Gastroesophageal sphincter (tissue), 3 donors: ENCODE data around the gene SERPINI1.

ENCODE experiments used
- CTCF ChIP-seq, 4 experiments: fragments of 200-600 bp in 2 of 4; fragments of 450-650 bp in 2 of 4; sonication (generic) in 1 of 4; IDR thresholded peaks; one replicate each; pipeline ENCODE4 v1.5.1; 2017 to 2019; ENCODE audit warnings: antibody characterized with exemption in 4 of 4, mild to moderate bottlenecking in 2 of 4, moderate library complexity in 2 of 4
- EP300 ChIP-seq: sonication (generic); formaldehyde crosslinking; IDR thresholded peaks from one replicate; pipeline ENCODE4 v1.6.1; 2017; ENCODE audit warnings: antibody characterized with exemption, mild to moderate bottlenecking
- POLR2A ChIP-seq, 2 donors: fragments of 450-650 bp; IDR thresholded peaks; one replicate each; pipeline ENCODE4 v1.6.1; 2017; ENCODE audit warnings: antibody characterized with exemption in 2 of 2, mild to moderate bottlenecking in 2 of 2, moderate library complexity in 1 of 2
- POLR2AphosphoS5 ChIP-seq: sonication (generic); formaldehyde crosslinking; IDR thresholded peaks from one replicate; pipeline ENCODE4 v1.6.1; 2017; ENCODE audit warnings: antibody characterized with exemption

- no peak for TF ChIP-seq POLR2A (IDR thresholded peaks at IDR 0.05)
- no peak for TF ChIP-seq POLR2AphosphoS5
- TF ChIP-seq EP300, result no peak
- TF ChIP-seq CTCF (IDR thresholded peaks at IDR 0.05), result no peak
Measured at GRCh38 chr3:167754049-167754448, 18.5 kb downstream of the SERPINI1 start.
